IPS DF 4.7 (cell line): ENCODE results near the gene KANK4.
"Not testable (repeated sequence)": the region's sequence is repeated elsewhere in the genome, so short reads cannot be mapped to it uniquely, and the experiment has no call there.

Experiments used
- DNase-seq: peaks from one replicate; pipeline ENCODE4 v3.0.0-alpha.2; 2013; ENCODE audit warnings: low spot score; ENCODE audit errors: extremely low read depth

KANK4 gene

DNA sequence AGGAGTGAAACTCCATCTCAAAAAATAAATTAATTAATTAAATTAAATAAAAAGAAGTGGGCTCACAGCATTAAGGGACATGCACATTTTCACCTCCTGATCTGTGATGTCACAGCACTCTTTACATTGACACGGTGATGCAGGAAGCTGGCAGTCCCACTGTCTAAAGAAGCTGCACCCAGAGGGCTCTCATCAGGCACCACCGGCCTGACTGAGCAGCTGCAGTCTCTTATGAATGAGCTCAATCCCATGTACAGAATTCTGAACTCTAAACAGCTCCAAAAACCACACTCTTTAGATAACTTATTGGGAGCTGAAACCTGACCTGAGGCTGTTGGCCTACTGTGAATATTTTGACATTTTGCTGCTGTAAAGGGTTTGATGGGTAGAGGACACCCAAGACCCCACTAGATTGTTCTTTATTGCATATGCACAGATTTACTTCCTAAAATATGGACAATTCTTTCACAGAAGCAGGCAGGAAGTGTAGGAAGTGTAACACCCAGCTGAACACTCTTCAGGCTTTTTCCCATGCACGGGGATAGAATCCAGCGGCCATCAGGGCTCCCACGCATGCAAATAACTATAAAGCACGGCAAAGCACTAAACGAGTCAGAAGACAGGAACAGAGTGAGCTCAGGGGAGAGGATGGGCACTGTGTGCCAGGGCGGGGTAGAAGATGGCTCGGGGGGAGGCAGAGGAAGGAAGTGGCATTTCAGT, 78.4 kb downstream of the KANK4 start:
- DNase-seq: no peak

DNA sequence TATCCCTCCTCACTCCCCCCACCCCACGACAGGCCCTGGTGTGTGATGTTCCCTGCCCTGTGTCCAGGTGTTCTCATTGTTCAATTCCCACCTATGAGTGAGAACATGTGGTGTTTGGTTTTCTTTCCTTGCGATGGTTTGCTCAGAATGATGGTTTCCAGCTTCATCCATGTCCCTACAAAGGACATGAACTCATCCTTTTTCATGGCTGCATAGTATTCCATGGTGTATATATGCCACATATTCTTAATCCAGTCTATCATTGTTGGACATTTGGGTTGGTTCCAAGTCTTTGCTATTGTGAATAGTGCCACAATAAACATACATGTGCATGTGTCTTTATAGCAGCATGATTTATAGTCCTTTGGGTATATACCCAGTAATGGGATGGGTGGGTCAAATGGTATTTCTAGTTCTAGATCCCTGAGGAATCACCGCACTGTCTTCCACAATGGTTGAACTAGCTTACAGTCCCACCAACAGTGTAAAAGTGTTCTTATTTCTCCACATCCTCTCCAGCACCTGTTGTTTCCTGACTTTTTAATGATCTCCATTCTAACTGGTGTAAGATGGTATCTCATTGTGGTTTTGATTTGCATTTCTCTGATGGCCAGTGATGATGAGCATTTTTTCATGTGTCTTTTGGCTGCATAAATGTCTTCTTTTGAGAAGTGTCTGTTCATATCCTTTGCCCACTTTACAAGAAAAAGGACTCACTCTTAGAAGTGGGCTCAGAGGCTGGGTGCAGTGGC, 79.4 kb downstream of the KANK4 start:
- DNase-seq: not testable (repeated sequence)

DNA sequence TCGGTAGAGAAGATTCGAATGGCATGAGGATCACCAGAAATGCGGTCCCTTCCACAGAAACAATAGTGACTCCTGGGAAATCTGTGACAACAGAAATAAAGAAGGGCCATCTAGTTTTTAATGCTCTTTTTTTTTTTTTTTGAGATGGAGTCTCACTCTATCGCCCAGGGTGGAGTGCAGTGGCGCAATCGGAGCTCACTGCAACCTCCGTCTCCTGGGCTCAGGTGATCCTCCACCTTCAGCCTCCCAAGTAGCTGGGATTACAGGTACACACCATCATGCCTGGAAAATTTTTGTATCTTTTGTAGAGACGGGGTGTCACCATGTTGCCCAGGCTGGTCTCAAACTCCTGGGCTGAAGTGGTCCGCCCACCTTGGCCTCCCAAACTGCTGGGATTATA, 80.7 kb downstream of the KANK4 start:
- DNase-seq: no peak

DNA sequence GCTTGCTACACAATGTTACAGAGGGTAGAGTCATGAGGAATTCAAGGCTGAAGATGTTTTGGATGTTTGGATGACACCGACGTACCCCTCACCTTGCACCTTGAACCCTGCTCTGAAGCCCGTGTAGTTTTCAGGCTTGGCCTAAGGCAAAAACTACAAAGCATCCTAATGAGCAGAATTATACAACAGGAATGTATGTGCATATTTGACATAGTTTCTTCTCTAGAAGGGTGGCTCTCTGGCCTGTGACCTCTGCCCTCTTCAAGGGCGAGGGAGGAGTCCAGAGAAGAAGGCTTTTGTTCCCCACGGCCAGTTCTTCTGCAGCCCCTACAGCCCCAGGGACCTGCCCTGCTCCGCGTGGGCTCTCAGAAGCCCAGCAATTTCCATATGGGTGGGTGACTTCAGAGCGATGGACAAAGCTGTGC, 81.3 kb downstream of the KANK4 start:
- no peak for DNase-seq

GRCh38 chr1:62237361-62237760, 81.9 kb downstream of the KANK4 start:
- no peak for DNase-seq

DNA sequence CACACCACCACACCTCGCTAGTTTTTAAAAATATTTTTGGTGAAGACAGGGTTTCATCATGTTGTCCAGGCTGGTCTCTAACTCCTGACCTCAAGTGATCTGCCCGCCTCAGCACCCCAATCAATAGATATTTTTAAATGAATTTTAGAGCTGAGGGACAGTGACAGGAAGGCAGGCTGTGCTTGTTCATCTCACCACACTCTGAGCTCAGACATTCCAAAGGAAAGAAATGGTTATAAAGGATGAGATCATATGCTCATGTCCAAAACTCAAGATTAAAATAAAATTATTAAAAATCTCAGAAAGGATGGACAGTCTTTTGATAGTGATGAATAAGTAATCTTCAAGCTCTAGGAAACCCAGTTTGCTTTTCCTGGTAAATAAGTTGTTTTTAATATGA, 83.7 kb downstream of the KANK4 start:
- DNase-seq: no peak

DNA sequence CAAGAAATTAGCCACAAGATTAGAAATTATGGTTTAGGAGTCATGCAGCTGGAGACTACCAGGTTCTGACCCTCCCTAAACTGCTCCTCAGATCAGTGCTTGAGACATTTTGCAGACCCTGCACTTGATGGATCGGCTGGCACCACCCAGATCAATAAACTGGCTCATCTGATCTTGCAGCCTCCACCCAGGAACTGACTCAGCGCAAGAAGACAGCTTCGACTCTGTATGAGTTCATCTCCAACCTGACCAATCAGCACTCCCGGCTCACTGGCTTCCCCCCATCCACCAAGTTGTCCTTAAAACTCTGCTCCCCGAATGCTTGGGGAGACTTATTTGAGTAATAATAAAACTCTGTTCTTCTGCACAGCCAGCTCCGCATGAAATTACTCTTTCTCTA, 84.5 kb downstream of the KANK4 start:
- DNase-seq: no peak

DNA sequence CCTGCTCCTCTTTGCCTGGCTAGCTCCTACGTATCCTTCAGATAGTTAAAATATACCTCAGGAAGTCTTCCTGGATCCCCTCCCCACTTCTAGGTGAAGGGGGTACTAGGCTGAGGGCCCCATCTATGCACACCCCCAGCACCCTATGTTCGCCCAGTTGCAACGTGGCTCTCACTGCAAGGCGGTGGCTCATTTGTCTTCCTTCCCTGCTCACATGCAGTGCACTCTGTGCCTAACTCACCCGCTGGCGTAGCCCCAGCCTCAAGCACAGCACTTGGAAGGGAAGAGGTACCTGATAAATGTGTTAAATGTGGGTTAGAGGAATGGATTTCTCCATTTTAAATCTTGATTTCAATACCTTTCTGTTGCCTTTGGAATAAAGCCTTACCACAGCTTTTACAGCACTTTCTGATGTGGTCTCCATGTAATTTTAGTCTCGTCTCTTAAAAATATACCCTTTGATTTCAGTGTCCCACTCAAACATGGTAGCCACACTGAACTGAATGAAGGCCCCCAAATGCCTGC, 85.2 kb downstream of the KANK4 start:
- no peak for DNase-seq

DNA sequence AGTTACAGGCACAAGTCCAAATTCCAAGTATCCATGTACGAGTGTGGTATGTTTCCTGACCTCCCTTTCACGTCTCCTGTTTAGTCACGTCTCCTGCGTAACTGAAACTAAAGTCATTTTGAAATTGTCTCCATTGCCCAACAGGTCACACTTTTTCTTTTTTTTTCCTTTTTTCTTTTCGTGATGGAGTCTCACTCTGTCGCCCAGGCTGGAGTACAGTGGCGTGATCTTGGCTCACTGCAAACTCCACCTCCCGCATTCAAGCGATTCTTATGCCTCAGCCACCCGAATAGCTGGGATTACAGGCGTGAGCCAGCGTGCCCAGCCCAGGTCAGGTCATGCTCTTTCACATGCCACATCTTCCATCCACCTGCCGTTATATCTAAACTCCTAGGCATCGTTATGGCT, 86.4 kb downstream of the KANK4 start:
- DNase-seq: no peak

DNA sequence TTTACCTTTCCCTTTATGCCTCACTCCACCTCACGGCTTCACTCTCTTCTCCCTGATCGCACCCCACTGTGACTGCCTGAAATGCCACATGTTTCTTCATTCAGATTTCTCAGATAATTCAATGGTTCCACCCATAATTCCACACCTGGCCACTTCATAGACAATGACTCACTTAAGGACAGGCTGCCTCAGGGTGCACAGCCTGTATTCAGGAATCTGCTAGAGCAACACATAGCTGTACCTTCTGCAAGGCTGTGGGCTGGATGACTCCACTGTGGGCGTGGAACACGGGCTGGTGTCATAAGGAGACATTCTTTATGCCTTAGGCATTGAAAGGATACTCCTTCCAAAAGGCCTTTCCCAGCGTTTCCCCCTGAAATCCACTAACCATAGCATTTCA, 88.5 kb downstream of the KANK4 start:
- no peak for DNase-seq

GRCh38 chr1:62229932-62230331, 89.3 kb downstream of the KANK4 start:
- DNase-seq: no peak

DNA sequence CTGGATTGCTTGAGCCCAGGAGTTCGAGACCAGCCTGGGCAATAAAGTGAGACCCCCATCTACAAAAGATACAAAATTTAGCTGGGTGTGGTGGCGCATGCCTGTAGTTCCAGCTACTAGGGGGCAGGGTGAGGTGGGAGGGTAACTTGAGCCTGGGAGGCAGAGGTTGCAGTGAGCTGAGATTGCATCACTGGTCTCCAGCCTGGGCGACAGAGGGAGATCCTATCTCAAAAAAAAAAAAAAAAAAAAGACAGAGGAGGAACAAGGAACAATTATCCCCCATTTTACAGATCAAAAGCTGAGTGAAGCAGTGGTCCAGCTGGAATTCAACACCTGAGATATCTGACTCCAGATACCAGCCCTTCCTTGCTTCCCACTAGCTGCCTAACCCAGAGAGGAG, 89.8 kb downstream of the KANK4 start:
- no peak for DNase-seq

DNA sequence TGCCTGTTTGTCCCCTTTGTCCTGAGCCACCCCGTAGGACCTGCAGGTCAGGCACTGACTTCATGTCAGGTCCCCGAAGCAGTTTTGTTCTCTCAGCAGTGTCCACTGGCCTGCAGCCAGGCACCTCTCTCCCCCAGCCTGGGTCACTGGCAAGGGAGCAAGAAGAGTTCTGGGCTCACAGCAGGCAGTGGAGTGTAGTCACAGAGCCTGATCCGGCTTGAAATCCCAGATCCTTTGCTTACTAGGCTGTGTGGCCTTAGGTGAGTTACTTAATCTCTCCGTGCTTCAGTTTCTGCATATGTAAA, 90.4 kb downstream of the KANK4 start:
- no peak for DNase-seq

GRCh38 chr1:62228136-62228882, 90.9 kb downstream of the KANK4 start:
- DNase-seq: no peak

GRCh38 chr1:62227496-62227895, 91.7 kb downstream of the KANK4 start:
- DNase-seq: no peak

GRCh38 chr1:62224182-62224581, 95.1 kb downstream of the KANK4 start:
- DNase-seq: no peak

- no peak for DNase-seq
Observed at GRCh38 chr1:62222321-62222720, 96.9 kb downstream of the KANK4 start.

GRCh38 chr1:62221171-62221570, 98.1 kb downstream of the KANK4 start:
- DNase-seq: no peak

DNA sequence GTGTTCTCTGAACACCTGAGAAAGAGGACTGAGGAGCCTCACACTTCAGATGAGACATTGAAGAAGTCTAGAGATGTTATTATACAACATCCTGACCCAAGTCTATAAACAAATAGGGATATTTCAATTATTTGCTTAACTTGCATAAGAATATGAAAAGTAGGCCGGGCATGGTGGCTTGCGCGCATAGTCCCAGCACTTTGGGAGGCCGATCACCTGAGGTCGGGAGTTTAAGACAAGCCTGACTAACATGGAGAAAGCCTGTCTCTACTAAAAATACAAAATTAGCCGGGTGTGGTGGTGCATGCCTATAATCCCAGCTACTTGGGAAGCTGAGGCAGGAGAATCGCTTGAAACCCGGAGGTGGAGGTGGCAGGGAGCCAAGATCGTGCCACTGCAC, 98.8 kb downstream of the KANK4 start:
- DNase-seq: not testable (repeated sequence)

DNA sequence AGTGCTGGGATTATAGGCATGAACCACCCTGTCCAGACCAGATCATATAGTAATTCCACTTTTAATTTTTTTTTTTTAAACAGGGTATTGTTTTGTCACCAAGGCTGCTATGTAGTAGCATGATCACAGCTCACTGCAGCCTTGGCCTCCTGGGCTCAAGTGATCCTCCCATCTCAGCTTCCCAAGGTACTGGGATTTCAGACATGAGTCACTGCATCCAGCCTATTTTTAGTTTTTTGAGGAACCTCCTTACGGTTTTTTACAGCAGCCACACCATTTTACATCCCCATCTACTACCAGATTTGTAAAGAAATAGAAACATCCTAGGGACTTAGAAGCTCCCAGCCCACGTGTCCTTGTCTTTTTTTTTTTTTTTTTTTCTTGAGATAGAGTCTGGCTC, 100.6 kb downstream of the KANK4 start:
- no peak for DNase-seq

DNA sequence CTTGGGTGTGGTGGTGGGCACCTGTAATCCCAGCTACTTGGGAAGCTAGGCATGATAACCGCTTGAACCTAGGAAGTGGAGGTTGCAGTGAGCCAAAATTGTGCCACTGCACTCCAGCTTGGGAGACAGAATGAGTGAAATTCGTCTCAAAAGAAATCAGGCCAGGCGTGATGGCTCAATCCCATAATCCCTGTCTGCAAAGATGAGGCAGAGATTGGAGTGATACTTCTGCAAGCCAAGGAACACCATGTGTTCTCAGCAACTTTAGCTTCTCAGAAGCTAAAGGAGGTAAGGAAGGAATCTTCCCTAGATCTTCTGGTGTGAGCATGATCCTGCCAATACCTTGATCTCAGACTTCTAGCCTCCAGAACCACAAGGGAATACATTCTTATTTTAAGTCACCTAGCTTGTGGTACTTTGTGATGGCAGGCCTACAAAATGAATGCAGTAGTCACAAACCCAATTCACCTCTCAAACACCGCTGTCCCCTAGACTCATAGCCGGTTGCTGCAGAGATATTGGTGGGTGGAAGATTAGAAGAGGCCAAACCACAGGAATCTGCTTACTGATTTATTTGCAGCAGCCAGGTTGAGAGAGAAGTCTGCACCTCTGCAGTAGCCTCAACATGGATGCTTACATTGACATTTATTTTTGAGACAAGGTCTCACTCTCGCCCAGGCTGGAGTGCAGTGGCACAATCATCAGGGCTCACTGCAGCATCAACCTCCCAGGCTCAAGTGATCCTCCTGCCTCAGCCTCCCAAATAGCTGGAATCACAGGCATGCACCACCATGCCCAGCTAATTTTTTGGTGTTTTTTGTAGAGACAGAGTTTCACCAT, 105.9 kb downstream of the KANK4 start:
- no peak for DNase-seq
